Neuronal stem cell (in vitro differentiated cells): Measurements from ENCODE around the gene RBM19.

ENCODE experiments used
- DNase-seq: peaks from one replicate; pipeline ENCODE4 v3.0.0-alpha.2; 2013; ENCODE audit warnings: low spot score
- H2AFZ ChIP-seq: one replicate; pipeline ENCODE4 v1.6.1; 2013; ENCODE audit warnings: mild to moderate bottlenecking, low read length, inconsistent platforms
- H2AK5ac ChIP-seq: 2 replicates; pipeline ENCODE4 v1.6.1; 2013; ENCODE audit warnings: low read depth, mild to moderate bottlenecking, inconsistent platforms, low read length, moderate library complexity, mixed read lengths
- H2BK120ac ChIP-seq: 2 replicates; pipeline ENCODE4 v1.6.1; 2013; ENCODE audit warnings: low read depth, mild to moderate bottlenecking, inconsistent platforms, low read length, moderate library complexity, mixed read lengths
- H2BK12ac ChIP-seq: one replicate; pipeline ENCODE4 v1.6.1; 2013; ENCODE audit warnings: low read length, inconsistent platforms
- H2BK15ac ChIP-seq: 2 replicates; pipeline ENCODE4 v1.6.1; 2013; ENCODE audit warnings: mild to moderate bottlenecking, low read length, inconsistent platforms, mixed read lengths
- H2BK5ac ChIP-seq: one replicate; pipeline ENCODE4 v1.6.1; 2013; ENCODE audit warnings: inconsistent platforms, mild to moderate bottlenecking, low read length, moderate library complexity
- H3K14ac ChIP-seq: one replicate; pipeline ENCODE4 v1.6.1; 2013; ENCODE audit warnings: low read length, inconsistent platforms
- H3K18ac ChIP-seq: 2 replicates; pipeline ENCODE4 v1.6.1; 2013; ENCODE audit warnings: low read length, inconsistent platforms
- H3K23ac ChIP-seq: 2 replicates; pipeline ENCODE4 v1.6.1; 2013; ENCODE audit warnings: low read depth, mild to moderate bottlenecking, mixed read lengths, low read length, inconsistent platforms; ENCODE audit not compliant: poor library complexity
- H3K27ac ChIP-seq: replicated peaks from 3 replicates; pipeline ENCODE4 v1.5.1; 2013; ENCODE audit warnings: low read length, inconsistent platforms
- H3K27me3 ChIP-seq, 3 experiments: 2 replicates each; pipeline ENCODE4 v1.6.1; 2013; ENCODE audit warnings: low read length in 3 of 3, mild to moderate bottlenecking in 2 of 3, inconsistent platforms in 1 of 3, low read depth in 1 of 3, mixed read lengths in 1 of 3, moderate library complexity in 1 of 3; ENCODE audit not compliant: control insufficient read depth in 3 of 3, insufficient read depth in 3 of 3
- H3K36me3 ChIP-seq, 2 donors: replicated peaks in 1 of 2; 2 replicates each; pipeline ENCODE4 v1.6.1; 2013; ENCODE audit warnings: low read length in 2 of 2; ENCODE audit not compliant: control insufficient read depth in 2 of 2, insufficient read depth in 2 of 2
- H3K4ac ChIP-seq: 2 replicates; pipeline ENCODE4 v1.6.1; 2013; ENCODE audit warnings: inconsistent platforms, mild to moderate bottlenecking, low read length, moderate library complexity
- H3K4me1 ChIP-seq, 2 donors: 1 replicate in 1 of 2; 2 replicates in 1 of 2; pipeline ENCODE4 v1.6.1; 2013; ENCODE audit warnings: low read length in 2 of 2, low read depth in 1 of 2; ENCODE audit not compliant: control insufficient read depth in 2 of 2, insufficient read depth in 1 of 2
- H3K4me2 ChIP-seq: one replicate; pipeline ENCODE4 v1.6.1; 2013; ENCODE audit warnings: mild to moderate bottlenecking, low read length, inconsistent platforms; ENCODE audit not compliant: insufficient read depth, poor library complexity, severe bottlenecking
- H3K4me3 ChIP-seq, 2 donors: 2 replicates each; pipeline ENCODE4 v1.5.1; 2013; ENCODE audit warnings: low read length in 2 of 2, mild to moderate bottlenecking in 2 of 2, inconsistent platforms in 1 of 2, moderate library complexity in 1 of 2
- H3K79me1 ChIP-seq: one replicate; pipeline ENCODE4 v1.6.1; 2013; ENCODE audit warnings: low read depth, mild to moderate bottlenecking, inconsistent platforms, low read length, moderate library complexity
- H3K9ac ChIP-seq: one replicate; pipeline ENCODE4 v1.6.1; 2013; ENCODE audit warnings: mild to moderate bottlenecking, low read depth, low read length, inconsistent platforms; ENCODE audit not compliant: poor library complexity
- H3K9me3 ChIP-seq, 2 donors: replicated peaks in 1 of 2; 2 replicates each; pipeline versions ENCODE3 to v1.6.1; 2013; ENCODE audit warnings: low read length in 2 of 2, mild to moderate bottlenecking in 2 of 2, inconsistent platforms in 1 of 2, low read depth in 1 of 2, mixed read lengths in 1 of 2, moderate library complexity in 1 of 2; ENCODE audit not compliant: control insufficient read depth in 2 of 2, insufficient read depth in 1 of 2
- H4K8ac ChIP-seq: one replicate; pipeline ENCODE4 v1.6.1; 2013; ENCODE audit warnings: low read depth, mild to moderate bottlenecking, inconsistent platforms, low read length, moderate library complexity
- H4K91ac ChIP-seq: one replicate; pipeline ENCODE4 v1.6.1; 2013; ENCODE audit warnings: low read length, low read depth, mild to moderate bottlenecking, inconsistent platforms; ENCODE audit not compliant: poor library complexity
- WGBS, 2 donors: extraction: QIAGEN DNeasy Blood & Tissue Kit; methylation state at CpG; one replicate each; pipeline ENCODE4 v1.1.7; 2013; ENCODE audit warnings: missing lambda C conversion rate in 2 of 2, mixed read lengths in 1 of 2; ENCODE audit not compliant: insufficient read length in 2 of 2, insufficient replicate concordance in 1 of 2; ENCODE audit errors: extremely low coverage in 2 of 2; 5-methylcytosine and 5-hydroxymethylcytosine counted together

Gene RBM19

GRCh38 chr12:113967368-113967767 lies 1.2 kb upstream of the RBM19 start:
- Histone ChIP-seq H3K18ac (no peak overlapping the region), H3K9ac (no peak overlapping the region), H2BK15ac (no peak overlapping the region), H3K14ac (no peak overlapping the region), H3K4ac (no peak overlapping the region), H2BK12ac (no peak overlapping the region), H4K91ac (no peak overlapping the region), H3K9me3 (no peaks in the 10 kb centered on the region), H2BK120ac (no peak overlapping the region), H3K27me3 (peaks cover 0 to 27% (median 2%) of the 10 kb centered on the region in 3 experiments), H3K27ac (no peak overlapping the region), H2AK5ac (no peak overlapping the region), H2BK5ac (no peak overlapping the region), H3K23ac (no peak overlapping the region), H2AFZ (peak overlapping the region; percentile 94), H4K8ac (peak overlapping the region; percentile 29), H3K36me3 (peaks cover 0 to 2% of the 10 kb centered on the region in 2 donors), H3K4me2 (no peak overlapping the region), H3K4me3 (no peak overlapping the region), H3K4me1 (peaks cover 2 to 5% of the 10 kb centered on the region in 2 donors), H3K79me1 (no peaks in the 10 kb centered on the region)
- DNase-seq = no peak
- WGBS, 2 donors = no CpG with 5 or more reads among the region's 4 CpGs

DNA sequence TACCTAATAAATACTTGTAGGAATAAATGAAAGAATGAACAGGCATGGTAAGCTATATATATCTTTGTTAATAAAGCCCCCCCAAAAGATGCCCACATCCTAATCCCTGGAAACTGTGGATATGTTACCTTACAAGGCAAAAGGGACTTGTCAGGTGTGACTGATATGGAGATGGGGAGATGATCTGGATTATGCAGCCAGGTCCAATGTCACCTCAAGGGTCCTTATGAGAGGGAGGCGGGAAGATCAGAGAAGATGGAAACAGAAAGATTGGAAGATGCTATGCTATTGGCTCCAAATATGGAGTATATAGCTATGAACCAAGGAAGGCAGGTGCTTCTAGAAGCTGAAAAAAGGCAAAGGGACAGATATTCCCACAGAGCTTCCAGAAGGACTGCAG lies 3.4 kb downstream of the RBM19 start:
- Histone ChIP-seq H3K27me3 (peaks cover 0 to 3% (median 0%) of the 10 kb centered on the region in 3 experiments), H3K4me2 (no peak overlapping the region), H2BK120ac (no peak overlapping the region), H3K4ac (no peak overlapping the region), H3K18ac (no peak overlapping the region), H3K4me3 (no peak overlapping the region), H2BK15ac (no peak overlapping the region), H3K23ac (no peak overlapping the region), H3K14ac (no peak overlapping the region), H4K8ac (no peak overlapping the region), H2AK5ac (no peak overlapping the region), H3K9me3 (peaks cover 0 to 2% of the 10 kb centered on the region in 2 donors), H4K91ac (no peak overlapping the region), H2BK12ac (no peak overlapping the region), H2AFZ (no peak overlapping the region), H2BK5ac (no peak overlapping the region), H3K9ac (no peak overlapping the region), H3K36me3 (peaks cover 21 to 48% of the 10 kb centered on the region in 2 donors), H3K27ac (no peak overlapping the region), H3K4me1 (peaks cover 2 to 5% of the 10 kb centered on the region in 2 donors), H3K79me1 (no peaks in the 10 kb centered on the region)
- WGBS, 2 donors = no CpG with 5 or more reads among the region's 1 CpG
- no peak for DNase-seq

GRCh38 chr12:113961921-113962710 lies 4.0 kb downstream of the RBM19 start:
- Histone ChIP-seq H3K18ac (no peak overlapping the region), H3K79me1 (no peaks in the 10 kb centered on the region), H3K27me3 (peaks cover 0 to 3% (median 0%) of the 10 kb centered on the region in 3 experiments), H3K27ac (no peak overlapping the region), H2AFZ (no peak overlapping the region), H2BK5ac (no peak overlapping the region), H2AK5ac (no peak overlapping the region), H3K9me3 (peaks cover 0 to 2% of the 10 kb centered on the region in 2 donors), H3K4ac (no peak overlapping the region), H2BK15ac (no peak overlapping the region), H3K36me3 (peaks cover 21 to 53% of the 10 kb centered on the region in 2 donors), H3K9ac (no peak overlapping the region), H3K4me3 (no peak overlapping the region), H4K8ac (no peak overlapping the region), H3K14ac (no peak overlapping the region), H3K4me1 (peaks cover 2 to 5% of the 10 kb centered on the region in 2 donors), H3K23ac (no peak overlapping the region), H4K91ac (no peak overlapping the region), H2BK120ac (no peak overlapping the region), H2BK12ac (no peak overlapping the region), H3K4me2 (no peak overlapping the region)
- no peak for DNase-seq
- no CpG with 5 or more reads among the region's 16 CpGs for WGBS, 2 donors

- H3K9me3 ChIP-seq = peaks cover 0 to 2% of the 10 kb centered on the region in 2 donors
- no peak overlapping the region for H2BK5ac ChIP-seq
- no peaks in the 10 kb centered on the region for H3K4me1 ChIP-seq
- no peaks in the 10 kb centered on the region for H3K79me1 ChIP-seq
- no peak overlapping the region for H3K4ac ChIP-seq
- no peak overlapping the region for H3K14ac ChIP-seq
- no peak overlapping the region for H2BK15ac ChIP-seq
- H4K91ac ChIP-seq = no peak overlapping the region
- DNase-seq = no peak
- peaks cover 24 to 71% of the 10 kb centered on the region in 2 donors for H3K36me3 ChIP-seq
- no CpG with 5 or more reads among the region's 6 CpGs for WGBS, 2 donors
- H3K9ac ChIP-seq = no peak overlapping the region
- no peak overlapping the region for H4K8ac ChIP-seq
- H3K23ac ChIP-seq = no peak overlapping the region
- H3K27me3 ChIP-seq = no peaks in the 10 kb centered on the region
- H2BK120ac ChIP-seq = no peak overlapping the region
- no peak overlapping the region for H2AFZ ChIP-seq
- H3K4me3 ChIP-seq = no peak overlapping the region
- H3K4me2 ChIP-seq = no peak overlapping the region
- no peak overlapping the region for H2AK5ac ChIP-seq
- H3K27ac ChIP-seq = no peak overlapping the region
- no peak overlapping the region for H3K18ac ChIP-seq
- no peak overlapping the region for H2BK12ac ChIP-seq
Observed at GRCh38 chr12:113960030-113960429, 6.1 kb downstream of the RBM19 start.
